ENCODE results near the gene VARS1. TPM values are rescaled to one million over a fixed set of nuclear protein-coding genes. Genes with fewer than 3 reads are reported as not detected.

Gene VARS1
- total RNA-seq, 2 experiments from 2014 or later, result 85.0 to 100 TPM

DNA sequence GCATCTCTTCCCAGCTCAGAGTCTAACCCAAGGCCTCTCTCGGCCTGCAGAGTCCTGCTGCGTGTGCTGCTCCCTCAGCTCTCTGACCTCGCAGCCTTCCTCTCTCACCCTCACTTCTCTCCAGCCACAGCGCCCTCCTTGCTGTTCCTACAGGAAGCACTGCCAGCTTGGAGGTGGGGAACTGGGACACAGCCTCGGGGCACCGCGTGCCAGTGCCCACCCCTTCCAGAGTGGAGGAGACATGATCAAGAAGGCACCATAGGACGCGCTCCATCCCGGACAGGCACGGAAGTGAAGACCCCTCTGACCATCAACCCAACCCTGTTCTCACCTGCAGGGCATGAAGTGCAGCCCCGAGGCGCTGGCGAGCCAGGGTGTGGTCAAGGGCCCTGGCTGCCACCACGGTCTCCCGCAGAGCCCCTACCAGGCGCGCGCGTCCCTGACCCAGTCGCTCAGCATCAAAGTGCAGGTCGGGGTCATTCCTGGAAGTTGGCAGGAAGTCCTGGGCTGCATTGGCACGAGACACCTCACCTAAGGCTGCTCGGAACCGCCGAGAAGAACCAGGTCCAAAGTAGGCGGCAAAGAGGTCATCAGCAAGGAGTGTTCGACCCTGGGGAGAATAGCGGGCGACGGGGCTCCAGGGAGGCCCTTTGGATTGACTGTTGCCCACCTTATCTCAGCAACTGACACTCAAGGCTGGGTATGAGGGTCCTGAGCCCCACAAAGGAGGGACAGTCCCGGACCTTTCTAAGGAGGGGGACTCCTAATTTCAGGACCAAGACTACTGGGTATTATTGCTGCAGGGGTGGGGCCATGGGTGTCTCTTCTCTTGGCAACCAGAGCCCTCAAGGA is 19.7 kb downstream of the VARS1 start:
- ChIA-PET POLR2A (no interaction called here), CTCF (interaction anchor here (0.5 to 1.6 kb wide), 5 partner anchors 10 to 122 kb away, joined by 3 to 7 read pairs (median 5); partner anchors contain the start of gene EHMT2)
- H3K27ac Mint-ChIP-seq, result peak overlapping the region; percentile 85
- peak overlapping the region; percentile 51 for H3K4me3 Mint-ChIP-seq
- H3K9me3 Mint-ChIP-seq, result no peaks in the 10 kb centered on the region
- H3K4me1 Mint-ChIP-seq, result peaks cover 53% of the 10 kb centered on the region
- no peaks in the 10 kb centered on the region for H3K27me3 Mint-ChIP-seq
- DNase-seq, result no peak
- H3K36me3 Mint-ChIP-seq (ENCODE audit: low read depth), result peaks cover 12% of the 10 kb centered on the region

GRCh38 chr6:31775184-31775583 is 20.4 kb downstream of the VARS1 start:
- Mint-ChIP-seq H3K27ac (peak overlapping the region; percentile 76), H3K27me3 (no peaks in the 10 kb centered on the region)
- CTCF ChIA-PET, result interaction anchor here (0.5 to 1.6 kb wide), 6 partner anchors 9 to 122 kb away, joined by 3 to 7 read pairs (median 4); partner anchors contain the start of gene EHMT2

DNA sequence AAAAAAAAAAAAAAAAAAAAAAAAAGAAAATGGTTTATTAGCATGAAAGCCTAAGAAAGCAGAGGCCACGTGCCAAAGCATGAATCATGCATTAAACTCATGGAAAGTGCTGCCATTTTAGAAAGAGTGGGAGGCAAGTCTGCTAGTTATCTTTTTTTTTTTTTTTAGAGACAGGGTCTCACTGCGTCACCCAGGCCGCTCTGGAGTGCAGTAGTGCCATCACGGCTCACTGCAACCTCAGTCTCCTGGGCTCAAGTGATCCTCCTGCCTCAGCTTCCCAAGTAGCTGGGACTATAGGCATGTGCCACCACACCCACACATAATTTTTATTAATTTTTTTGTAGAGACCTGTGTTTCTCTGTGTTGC is 23.6 kb downstream of the VARS1 start:
- H3K27me3 Mint-ChIP-seq, result no peaks in the 10 kb centered on the region
- peak overlapping the region; percentile 41 for H3K4me3 Mint-ChIP-seq
- CTCF ChIA-PET, result interaction anchor here (0.7 to 3.2 kb wide), 5 partner anchors 9 to 81 kb away, joined by 3 to 17 read pairs (median 10); partner anchors contain the start of genes CLIC1 and DDAH2
- peaks cover 69% of the 10 kb centered on the region for H3K4me1 Mint-ChIP-seq
- DNase-seq, result peak; percentile 31
- POLR2A ChIA-PET, result no interaction called here
- H3K27ac Mint-ChIP-seq, result peak overlapping the region; percentile 84
- no peaks in the 10 kb centered on the region for H3K9me3 Mint-ChIP-seq
- H3K36me3 Mint-ChIP-seq (ENCODE audit: low read depth), result peaks cover 4% of the 10 kb centered on the region

More at GRCh38 chr6:31775184-31775583, 20.4 kb downstream of the VARS1 start:
- no peak for DNase-seq
- H3K4me1 Mint-ChIP-seq, result peaks cover 56% of the 10 kb centered on the region
- H3K9me3 Mint-ChIP-seq, result no peaks in the 10 kb centered on the region
- peaks cover 10% of the 10 kb centered on the region for H3K36me3 Mint-ChIP-seq (ENCODE audit: low read depth)
- no peak overlapping the region for H3K4me3 Mint-ChIP-seq
- POLR2A ChIA-PET, result no interaction called here

DNA sequence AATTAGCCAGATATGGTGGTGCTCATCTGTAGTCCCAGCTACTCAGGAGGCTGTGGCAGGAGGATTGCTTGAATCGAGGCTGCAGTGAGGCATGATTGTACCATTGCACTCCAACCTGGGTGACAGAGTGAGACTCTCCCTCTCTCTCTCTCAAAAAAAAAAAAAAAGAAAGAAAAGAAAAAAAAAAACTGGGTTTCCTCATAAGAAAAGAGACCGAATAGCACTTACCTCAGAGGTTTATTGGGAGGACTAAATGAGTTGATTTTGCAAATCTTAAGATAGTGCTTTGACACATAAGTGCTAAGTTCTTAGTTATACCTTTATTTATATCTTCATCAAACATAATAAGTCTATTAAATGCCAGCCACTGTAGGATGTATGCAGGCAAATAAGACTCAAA is 24.7 kb downstream of the VARS1 start:
- Mint-ChIP-seq H3K27ac (peak overlapping the region; percentile 81), H3K4me3 (no peak overlapping the region), H3K4me1 (peaks cover 58% of the 10 kb centered on the region), H3K27me3 (no peaks in the 10 kb centered on the region), H3K36me3 (ENCODE audit: low read depth) (peaks cover 4% of the 10 kb centered on the region), H3K9me3 (no peaks in the 10 kb centered on the region)
- ChIA-PET CTCF (interaction anchor here (0.6 to 3.2 kb wide), 11 partner anchors 9 to 229 kb away, joined by 3 to 29 read pairs (median 10); partner anchors contain the start of genes CLIC1, DDAH2, DDX39B and MSH5), POLR2A (no interaction called here)
- DNase-seq, result no peak

DNA sequence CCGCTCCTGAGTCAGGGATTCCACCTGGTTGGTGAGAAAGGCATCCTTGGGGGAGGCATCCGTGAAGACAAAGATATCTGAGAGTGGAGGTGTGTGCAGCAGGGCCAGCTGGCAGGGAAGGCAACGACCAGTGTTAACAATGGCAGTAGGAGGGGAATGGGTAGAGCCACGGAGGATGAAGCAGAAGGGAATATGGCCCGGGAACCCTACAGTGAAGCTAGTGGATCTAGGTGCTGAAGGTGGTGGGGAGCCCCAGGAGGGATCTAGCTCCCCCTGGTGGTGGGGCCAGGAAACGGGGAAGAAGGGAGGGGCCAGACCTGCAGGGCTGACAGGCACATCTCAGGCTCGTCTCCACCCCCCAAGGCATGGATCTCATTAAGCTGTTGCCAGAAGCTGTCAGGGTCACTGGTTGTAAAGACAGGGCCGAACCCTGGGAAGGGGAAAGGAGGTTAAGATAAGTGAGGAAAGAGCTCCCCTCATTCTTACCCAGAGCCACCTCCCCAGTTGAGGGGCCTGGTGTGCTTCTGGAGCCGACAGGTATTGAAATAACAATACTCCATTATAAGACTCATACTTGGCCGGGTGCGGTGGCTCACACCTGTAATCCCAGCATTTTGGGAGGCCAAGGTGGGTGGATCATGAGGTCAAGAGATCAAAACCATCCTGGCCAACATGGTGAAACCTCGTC is 25.7 kb downstream of the VARS1 start:
- Mint-ChIP-seq H3K9me3 (no peaks in the 10 kb centered on the region), H3K4me1 (peaks cover 50% of the 10 kb centered on the region), H3K27me3 (no peaks in the 10 kb centered on the region), H3K36me3 (ENCODE audit: low read depth) (peaks cover 4% of the 10 kb centered on the region), H3K27ac (peak overlapping the region; percentile 0), H3K4me3 (no peak overlapping the region)
- DNase-seq, result peak; percentile 78
- ChIA-PET CTCF (interaction anchor here (0.6 to 3.2 kb wide), 33 partner anchors 10 to 1111 kb away, joined by 3 to 30 read pairs (median 4); partner anchors contain the start of genes ABHD16A, CLIC1, DDAH2 and DDX39B), POLR2A (interaction anchor here (1.2 kb wide), 1 partner anchor 13 kb away, joined by 5 read pairs; no protein-coding TSS in a partner anchor)

- H3K9me3 Mint-ChIP-seq, result no peaks in the 10 kb centered on the region
- H3K4me1 Mint-ChIP-seq, result peaks cover 55% of the 10 kb centered on the region
- H3K36me3 Mint-ChIP-seq (ENCODE audit: low read depth), result peaks cover 6% of the 10 kb centered on the region
- H3K4me3 Mint-ChIP-seq, result no peak overlapping the region
- H3K27ac Mint-ChIP-seq, result no peak overlapping the region
- no peak for DNase-seq
- no peaks in the 10 kb centered on the region for H3K27me3 Mint-ChIP-seq
- ChIA-PET CTCF (interaction anchor here (0.8 to 3.2 kb wide), 16 partner anchors 10 to 111 kb away, joined by 3 to 30 read pairs (median 8); partner anchors contain the start of genes ABHD16A, CLIC1, DDAH2 and HSPA1B), POLR2A (interaction anchor here (1.2 kb wide), 1 partner anchor 12 kb away, joined by 5 read pairs; no protein-coding TSS in a partner anchor)
Observed at GRCh38 chr6:31768363-31769257, 26.9 kb downstream of the VARS1 start.

- Mint-ChIP-seq H3K27ac (no peak overlapping the region), H3K9me3 (no peaks in the 10 kb centered on the region), H3K36me3 (ENCODE audit: low read depth) (peaks cover 8% of the 10 kb centered on the region), H3K4me3 (no peak overlapping the region), H3K4me1 (peaks cover 46% of the 10 kb centered on the region), H3K27me3 (no peaks in the 10 kb centered on the region)
- ChIA-PET CTCF (interaction anchor here (0.5 kb wide), 1 partner anchor 11 kb away, joined by 4 read pairs; no protein-coding TSS in a partner anchor), POLR2A (no interaction called here)
- no peak for DNase-seq
Observed at GRCh38 chr6:31767096-31767645, 28.4 kb downstream of the VARS1 start.

DNA sequence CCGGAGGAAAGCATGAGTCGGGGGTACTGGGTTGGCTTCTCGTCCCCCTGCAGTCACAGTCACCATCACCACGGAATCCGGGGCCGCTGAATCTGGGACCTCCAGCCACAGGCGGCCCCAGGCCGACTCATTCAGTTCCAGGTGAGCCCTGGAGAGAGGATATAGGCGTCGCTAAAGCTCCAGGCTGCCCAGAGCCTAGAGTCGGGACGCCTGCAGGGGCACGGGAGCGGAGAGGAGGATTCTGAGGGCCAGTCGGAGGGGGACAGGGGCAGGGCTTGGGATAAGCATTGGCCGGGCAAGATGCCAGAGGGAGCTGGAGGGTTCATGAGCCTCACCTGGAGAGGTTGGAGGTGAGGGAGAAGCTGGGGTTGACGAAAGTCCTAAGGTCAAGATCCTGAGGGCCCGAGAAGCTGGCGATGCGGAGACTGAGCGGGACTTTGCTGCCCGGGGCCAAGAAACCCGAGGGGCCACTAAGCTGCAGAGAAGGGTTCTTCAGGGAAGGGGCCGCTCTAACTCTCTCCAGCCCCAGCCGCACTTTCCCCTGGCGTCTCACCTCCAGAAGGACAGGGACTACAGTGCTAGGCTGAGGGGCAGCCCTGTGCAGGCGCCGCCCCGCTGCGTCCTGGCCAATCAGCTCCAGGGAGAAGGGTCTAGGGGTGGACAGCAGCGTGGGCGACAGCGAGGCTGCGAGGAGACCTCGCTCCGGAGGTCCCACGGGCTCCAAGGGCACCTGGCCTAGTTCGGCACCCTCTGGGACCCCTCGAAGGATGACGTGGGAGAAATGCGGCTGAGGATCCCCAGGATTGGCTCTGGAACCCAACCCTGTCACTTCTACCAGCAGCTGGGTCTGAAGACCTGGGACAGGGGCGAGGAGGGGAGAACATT is 29.4 kb downstream of the VARS1 start:
- POLR2A ChIA-PET, result no interaction called here
- no peak for DNase-seq
- Mint-ChIP-seq H3K36me3 (ENCODE audit: low read depth) (peaks cover 11% of the 10 kb centered on the region), H3K4me1 (peaks cover 39% of the 10 kb centered on the region), H3K27ac (peak overlapping the region; percentile 13), H3K27me3 (no peaks in the 10 kb centered on the region), H3K9me3 (no peaks in the 10 kb centered on the region), H3K4me3 (no peak overlapping the region)
- CTCF ChIA-PET, result interaction anchor here (0.7 to 1.3 kb wide), 2 partner anchors 9 to 45 kb away, joined by 3 to 7 read pairs; no protein-coding TSS in a partner anchor

DNA sequence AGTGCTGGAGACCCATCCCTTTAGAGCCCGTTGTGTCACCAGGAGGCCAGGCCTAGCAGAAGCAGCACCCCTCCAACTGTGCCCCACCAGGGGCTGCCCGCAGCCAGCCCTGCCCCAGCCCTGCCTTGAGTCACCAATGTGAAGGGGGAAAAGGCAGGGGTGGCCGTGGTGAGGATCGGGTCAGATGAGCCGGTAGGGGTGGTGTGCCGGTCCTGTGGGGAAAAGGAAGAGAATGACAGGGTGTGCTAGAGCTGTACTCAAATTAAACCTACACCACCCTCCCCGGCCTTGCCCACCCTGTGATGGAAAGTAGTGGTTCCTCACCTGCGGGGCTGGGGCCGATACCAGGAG is 30.0 kb downstream of the VARS1 start:
- Mint-ChIP-seq H3K36me3 (ENCODE audit: low read depth) (peaks cover 11% of the 10 kb centered on the region), H3K27me3 (no peaks in the 10 kb centered on the region), H3K4me1 (peaks cover 33% of the 10 kb centered on the region), H3K9me3 (no peaks in the 10 kb centered on the region), H3K27ac (no peak overlapping the region), H3K4me3 (no peak overlapping the region)
- CTCF ChIA-PET, result interaction anchor here (1.3 kb wide), 1 partner anchor 9 kb away, joined by 7 read pairs; no protein-coding TSS in a partner anchor
- no peak for DNase-seq
- POLR2A ChIA-PET, result no interaction called here

GRCh38 chr6:31764198-31764597 is 31.4 kb downstream of the VARS1 start:
- H3K9me3 Mint-ChIP-seq, result no peaks in the 10 kb centered on the region
- peak overlapping the region; percentile 76 for H3K27ac Mint-ChIP-seq
- CTCF ChIA-PET, result no interaction called here
- H3K27me3 Mint-ChIP-seq, result no peaks in the 10 kb centered on the region
- DNase-seq, result no peak
- H3K4me3 Mint-ChIP-seq, result no peak overlapping the region
- POLR2A ChIA-PET, result no interaction called here
- H3K36me3 Mint-ChIP-seq (ENCODE audit: low read depth), result peaks cover 16% of the 10 kb centered on the region
- H3K4me1 Mint-ChIP-seq, result peaks cover 29% of the 10 kb centered on the region

GRCh38 chr6:31763619-31763940 is 32.0 kb downstream of the VARS1 start:
- peak overlapping the region; percentile 76 for H3K27ac Mint-ChIP-seq

More at GRCh38 chr6:31763619-31763940, 32.0 kb downstream of the VARS1 start:
- Mint-ChIP-seq H3K4me1 (peaks cover 26% of the 10 kb centered on the region), H3K36me3 (ENCODE audit: low read depth) (peaks cover 21% of the 10 kb centered on the region), H3K9me3 (no peaks in the 10 kb centered on the region), H3K27me3 (no peaks in the 10 kb centered on the region), H3K4me3 (no peak overlapping the region)
- no peak for DNase-seq
- CTCF ChIA-PET, result no interaction called here
- POLR2A ChIA-PET, result no interaction called here

Measured in activated CD4-positive, alpha-beta T cell treated with anti-CD3 and anti-CD28 coated beads, Interleukin-2, amount 10 ng/mL, durations not matched to agents 7 days and 5 days (primary cell).